Stimulated activated CD4-positive, alpha-beta T cell treated with anti-CD3 and anti-CD28 coated beads, Interleukin-4, amount 100 ng/mL, for 24 hours (primary cell): Measurements from ENCODE around the gene SNF8.

Experiments used
- DNase-seq: peaks from one replicate; pipeline ENCODE4 v3.0.0-alpha.2; 2020

Gene SNF8

DNA sequence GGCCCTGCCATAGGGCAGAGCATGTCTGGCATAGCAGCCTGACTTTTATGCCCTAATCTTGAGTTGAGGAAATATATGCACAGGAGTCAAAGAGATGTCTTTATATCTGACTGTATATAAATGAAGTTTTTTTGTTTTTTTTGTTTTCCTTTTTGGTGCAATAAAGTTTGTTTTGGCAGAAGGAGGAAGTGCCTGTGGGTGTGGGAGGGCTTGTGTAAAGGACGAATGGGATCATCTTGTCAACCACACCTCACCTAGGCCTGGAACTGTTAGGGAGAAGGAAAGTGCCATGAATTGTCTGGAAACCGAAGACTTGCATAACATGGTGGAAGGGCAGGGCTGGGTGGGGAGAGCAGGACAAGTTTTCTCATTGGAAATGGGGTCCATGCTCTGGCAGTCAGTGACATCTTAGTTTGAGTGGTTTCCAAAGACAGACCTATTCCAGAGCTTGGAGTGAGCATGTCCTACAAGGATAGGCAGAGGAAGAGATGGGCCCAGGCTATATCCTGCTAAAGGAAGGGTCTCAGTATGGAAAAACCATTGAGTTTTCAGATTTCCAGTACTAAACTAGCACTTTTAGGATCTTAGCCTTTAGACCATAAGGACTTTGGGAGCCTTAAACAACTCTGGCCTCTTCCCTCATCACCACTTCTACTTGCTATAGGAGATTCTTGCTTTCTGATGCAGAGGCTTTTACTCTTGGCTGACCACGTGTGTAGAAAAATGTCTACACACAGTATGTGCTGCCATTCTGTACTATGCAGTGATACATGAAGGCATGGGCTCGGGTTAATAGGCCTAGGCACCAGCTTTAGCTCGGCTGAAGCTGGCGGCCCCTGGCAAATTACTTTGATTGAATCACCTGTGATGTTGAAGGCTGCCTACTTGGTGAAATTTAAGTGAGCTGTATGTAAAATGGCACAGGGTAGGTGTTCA is 15.5 kb downstream of the SNF8 start:
- no peak for DNase-seq

DNA sequence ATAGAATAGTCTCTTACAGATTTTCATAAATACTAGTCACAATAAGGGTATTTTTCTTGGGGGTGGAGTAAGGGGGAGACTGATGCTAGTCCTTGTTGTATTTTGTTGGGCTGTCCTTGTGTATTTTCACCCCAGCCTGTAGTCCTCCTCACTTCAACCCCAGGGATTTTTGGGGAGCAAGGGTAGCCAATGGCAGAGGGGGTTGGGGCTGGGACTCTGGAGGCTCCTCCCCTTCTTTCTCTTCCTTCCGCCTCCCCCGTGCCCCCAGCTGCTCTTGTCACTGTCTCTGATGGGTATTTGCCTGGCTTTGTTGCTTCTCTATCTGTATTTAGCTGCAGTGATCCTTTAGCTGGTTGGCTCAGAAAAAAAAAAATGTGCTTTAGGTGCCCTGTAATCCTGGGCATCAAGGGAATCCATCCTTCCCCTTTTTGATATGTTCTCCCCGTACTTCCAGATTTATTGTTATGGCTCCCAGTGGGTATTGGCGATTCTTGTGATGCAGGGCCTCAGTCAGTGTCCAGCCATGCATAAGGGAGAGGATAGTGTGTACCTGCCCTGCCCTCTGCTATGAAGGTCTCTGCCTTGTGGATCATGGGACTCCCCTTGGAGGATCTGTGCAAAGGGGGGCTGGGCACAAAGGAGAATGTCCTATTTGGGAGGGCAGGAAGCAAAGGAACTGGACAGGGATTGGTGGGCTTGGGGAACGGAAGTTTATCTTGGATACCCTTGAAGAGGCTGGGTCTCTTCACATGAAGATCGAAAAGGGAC is 16.5 kb downstream of the SNF8 start:
- DNase-seq: no peak

DNA sequence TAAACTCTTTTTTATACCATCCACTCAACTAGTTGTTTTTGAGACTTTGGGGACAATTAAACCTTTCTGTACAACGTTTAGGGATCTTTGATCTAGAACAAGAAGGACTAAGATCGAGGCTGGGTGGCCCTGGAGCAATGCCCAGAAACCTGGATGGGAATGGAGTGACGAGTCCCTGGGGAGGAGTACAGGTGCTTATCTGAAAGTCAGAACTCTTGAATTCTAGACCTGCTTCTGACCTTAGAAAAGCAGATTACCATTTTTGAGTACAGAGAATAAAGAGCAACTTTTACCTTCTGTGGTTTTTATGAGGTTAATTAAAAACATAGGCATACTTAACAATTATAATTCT is 18.7 kb downstream of the SNF8 start:
- no peak for DNase-seq

DNA sequence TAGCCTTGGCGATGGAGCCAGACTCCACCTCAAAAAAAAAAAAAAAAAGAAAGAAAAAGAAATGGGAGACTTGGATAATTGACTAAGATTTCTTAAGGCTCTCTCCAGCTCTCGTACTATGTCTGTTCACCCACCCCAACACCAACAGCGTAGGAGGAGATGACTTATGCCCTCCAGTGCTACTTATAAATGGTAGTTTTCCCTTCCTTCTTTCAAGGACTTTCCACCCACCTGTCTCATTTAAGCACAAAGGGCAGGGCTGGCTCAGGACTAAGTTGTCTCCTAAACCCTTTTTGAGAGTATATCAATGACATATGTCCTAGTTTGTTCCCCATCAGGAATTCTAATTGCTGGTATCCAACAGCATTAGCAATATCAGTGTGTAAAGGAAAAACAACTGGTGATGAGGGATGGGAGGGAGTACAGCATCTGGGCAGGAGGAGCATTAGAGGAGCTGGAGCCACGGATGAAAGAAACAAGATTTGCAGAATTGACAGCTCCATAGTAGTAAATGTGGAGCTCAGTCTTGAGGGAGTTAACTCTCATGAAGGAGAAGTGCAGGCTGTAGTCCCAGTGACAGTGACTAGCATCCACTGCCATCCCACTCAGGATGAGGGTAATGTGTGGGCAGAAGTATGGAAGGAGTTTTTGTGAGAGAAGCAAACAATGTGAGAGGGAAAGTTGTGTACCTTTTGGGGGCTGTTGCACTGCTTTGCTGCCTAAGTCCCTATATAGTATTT is 19.2 kb downstream of the SNF8 start:
- no peak for DNase-seq

DNA sequence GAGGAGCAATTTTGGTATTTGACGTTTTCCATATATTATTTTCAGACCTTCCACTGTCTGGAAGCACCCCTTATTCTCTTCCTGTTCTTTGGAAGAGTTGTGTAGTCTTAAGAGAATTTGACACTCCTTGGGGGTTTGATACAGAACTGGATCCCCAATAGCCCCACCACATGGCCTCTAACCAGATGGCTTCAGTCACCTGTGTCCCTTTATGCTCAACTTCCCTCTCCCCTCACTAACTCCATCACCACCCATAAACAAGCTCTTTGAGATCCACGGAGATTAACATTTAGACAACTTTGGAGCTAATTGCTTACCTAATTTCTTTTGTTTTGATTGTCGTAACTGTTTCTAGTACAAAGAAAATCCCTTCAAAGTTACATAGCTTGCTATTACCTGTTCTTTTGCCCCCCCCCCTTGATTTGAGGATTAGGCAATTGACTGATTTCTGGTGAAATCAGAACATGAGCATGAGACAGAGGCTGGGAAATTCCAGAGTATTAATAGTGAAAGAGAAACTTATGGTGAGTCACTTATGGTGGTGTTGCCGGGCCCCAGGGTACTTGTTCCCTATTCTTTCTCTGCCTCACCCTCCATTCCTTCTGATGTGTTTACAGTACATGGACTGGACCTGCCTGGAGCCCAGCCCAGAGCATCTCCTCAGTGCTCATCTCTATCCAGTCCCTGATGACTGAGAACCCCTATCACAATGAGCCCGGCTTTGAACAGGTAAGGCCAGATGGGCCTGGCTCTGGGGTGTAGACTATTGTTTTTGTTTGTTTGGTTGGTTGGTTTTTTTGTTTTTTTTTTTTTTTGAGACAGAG is 29.0 kb downstream of the SNF8 start:
- peak; percentile 69 for DNase-seq

DNA sequence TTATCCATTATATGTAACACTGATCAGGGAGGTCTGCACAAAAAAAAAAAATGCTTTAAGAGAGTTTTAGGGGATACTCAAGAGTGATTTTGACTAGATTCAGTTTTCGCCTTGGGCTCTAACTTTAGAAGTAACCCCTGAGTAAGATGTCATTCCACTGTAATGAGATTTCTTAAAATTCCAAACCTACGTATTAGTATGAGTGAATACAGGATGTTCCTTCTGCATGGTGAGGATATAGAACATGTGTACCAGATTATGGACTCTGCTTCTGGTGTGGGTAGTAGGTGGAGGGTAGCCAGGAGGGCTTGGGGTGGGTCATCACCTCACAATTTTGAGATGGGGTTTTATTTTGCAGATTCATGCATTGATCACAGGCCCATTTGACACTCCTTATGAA is 32.2 kb downstream of the SNF8 start:
- no peak for DNase-seq

DNA sequence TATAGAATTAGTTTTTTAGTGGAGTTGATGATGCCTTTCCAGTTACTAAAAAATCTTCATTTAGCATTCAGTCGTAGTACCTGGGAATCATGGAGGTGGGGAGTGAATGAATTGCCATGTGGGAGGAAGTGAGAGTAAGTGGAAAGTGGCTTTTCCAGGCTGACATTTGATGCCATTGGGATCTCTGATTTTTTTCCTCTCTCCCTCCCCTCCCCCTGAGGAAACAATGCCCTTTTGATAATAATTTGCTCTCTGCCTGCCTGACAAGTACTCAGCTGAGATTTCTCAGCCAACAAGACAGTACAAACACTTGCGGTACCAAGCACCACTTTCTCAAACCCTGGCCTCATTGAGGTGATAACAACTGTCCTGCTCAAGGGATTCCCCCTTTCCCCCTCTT is 34.3 kb downstream of the SNF8 start:
- no peak for DNase-seq

DNA sequence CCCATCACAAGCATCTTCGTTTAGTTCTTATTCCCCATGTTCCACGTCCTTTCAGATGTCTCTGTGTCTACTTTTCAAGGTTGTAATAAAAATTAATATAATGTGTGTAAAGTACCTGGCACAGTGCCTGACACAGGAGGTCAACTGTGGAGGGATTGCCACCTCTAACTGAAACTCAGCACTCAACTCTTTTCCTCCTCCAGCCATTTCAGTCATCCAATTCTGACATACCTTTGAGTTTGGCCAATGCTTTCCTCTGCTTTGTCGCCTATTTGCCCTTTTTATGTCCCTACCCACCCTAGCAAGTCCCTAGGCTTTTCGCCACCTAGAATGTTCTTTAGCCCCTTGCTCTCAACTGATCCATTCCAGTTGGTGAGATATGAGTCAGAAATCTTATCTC is 34.9 kb downstream of the SNF8 start:
- DNase-seq: no peak

DNA sequence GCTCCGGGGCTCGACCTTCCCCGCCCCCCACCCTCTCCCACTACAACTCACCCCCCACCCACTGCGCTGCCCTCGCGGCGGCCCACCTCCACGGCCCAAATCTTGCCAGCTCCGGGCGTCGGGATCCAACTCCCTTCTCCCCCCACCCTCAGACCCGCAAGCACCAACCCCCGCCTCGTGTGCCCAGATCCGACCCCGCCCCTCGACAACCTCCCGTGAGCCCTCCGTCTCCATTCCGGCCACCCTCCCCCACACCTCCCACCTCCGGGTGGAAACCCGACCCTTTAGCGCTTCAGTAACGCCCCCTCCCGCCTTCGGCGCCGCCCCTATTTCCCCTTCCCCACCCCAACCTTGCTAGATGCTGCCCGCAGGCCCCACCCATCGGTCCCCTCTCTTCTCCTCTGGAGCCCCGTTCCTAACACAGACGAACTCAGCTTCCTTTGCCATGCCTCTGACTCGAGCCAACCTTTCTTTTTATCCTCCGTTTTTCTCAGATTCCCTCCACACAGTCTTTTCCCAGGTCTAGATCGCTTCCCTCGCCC is 35.7 kb downstream of the SNF8 start:
- DNase-seq: peak; percentile 88

DNA sequence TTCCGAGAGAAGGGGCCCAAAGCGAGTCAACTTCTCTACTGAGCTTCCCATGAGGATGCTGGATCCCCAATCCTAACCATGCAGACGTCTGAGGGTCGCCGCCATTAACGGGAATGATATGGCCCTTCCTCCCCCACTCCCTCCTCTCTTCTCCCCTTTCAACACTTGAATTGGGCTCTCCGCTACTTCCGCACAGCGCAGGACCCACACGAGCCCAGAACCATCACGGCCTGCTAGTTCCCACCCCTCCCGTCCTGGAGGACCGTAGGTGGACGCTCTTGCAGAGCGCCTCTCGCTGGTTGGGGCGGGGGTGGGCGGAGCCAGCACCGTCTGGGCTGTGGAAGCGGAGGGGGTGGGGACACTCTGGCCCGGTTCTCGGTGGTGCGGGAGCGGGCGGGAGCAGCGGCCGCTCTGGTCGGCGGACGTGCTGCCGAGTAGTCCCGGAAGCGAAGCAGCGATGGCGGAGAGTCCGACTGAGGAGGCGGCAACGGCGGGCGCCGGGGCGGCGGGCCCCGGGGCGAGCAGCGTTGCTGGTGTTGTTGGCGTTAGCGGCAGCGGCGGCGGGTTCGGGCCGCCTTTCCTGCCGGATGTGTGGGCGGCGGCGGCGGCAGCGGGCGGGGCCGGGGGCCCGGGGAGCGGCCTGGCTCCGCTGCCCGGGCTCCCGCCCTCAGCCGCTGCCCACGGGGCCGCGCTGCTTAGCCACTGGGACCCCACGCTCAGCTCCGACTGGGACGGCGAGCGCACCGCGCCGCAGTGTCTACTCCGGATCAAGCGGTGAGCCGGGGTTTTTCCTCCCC is 36.4 kb downstream of the SNF8 start, which contains the start of gene UBE2Z:
Gene UBE2Z, plus strand, starts transcription at position 361 of the 797 bp plus-strand sequence. Its CDS starts 97 bp downstream, at position 458.
- peak; percentile 91 for DNase-seq

DNA sequence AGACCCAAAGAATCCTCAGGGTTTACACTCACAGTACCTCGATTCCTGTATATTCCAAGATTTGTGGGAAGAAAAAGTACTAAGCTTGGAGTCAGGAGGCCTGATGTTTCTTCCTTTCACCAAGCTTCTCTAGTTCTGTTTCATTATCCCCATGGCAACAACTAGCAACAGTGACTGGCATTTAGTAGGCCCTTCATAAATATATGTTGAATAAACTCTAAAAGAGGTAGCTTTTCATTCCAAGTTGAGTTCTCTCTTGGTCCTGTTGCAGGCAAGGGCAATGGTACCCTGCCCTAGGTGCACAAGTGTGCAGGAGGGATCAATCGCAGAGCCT is 37.0 kb downstream of the SNF8 start:
- no peak for DNase-seq

DNA sequence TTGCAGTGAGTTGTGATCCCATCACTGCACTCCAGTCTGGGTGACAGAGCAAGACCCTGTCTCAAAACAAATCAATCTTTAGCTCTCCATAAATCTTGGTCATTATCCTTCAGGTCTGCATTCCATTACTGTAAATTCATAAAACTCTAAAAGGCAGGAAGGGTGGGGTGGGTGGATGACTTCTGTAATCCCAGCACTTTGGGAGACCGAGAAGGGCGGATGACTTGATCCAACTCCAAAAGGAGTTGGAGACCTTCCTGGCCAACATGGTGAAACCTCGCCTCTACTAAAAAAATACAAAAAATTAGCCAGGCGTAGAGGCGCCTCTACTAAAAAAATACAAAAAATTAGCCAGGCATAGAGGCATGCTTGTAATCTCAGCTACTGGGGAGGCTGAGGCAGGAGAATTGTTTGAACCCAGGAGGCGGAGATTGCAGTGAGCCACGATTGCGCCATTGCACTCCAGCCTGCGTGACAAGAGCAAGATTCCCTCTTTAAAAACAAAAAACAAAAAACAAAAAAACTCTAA is 38.6 kb downstream of the SNF8 start:
- no peak for DNase-seq

DNA sequence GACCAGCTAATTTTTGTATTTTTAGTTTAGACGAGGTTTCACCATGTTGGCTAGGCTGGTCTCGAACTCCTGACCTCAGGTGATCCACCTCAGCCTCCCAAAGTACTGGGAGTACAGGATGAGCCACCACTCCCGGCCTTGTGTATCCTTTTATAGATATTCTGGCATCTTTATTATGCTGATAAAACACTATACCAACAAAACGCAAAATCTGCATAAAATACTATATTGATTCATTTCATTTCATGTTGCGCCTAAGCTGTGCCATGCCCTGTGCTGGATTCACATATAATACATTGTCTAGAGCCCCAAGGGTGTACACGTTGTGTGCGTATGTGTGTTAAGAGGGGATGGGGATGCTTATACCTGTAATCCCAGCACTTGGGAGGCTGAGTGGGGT is 40.2 kb downstream of the SNF8 start:
- no peak for DNase-seq

DNA sequence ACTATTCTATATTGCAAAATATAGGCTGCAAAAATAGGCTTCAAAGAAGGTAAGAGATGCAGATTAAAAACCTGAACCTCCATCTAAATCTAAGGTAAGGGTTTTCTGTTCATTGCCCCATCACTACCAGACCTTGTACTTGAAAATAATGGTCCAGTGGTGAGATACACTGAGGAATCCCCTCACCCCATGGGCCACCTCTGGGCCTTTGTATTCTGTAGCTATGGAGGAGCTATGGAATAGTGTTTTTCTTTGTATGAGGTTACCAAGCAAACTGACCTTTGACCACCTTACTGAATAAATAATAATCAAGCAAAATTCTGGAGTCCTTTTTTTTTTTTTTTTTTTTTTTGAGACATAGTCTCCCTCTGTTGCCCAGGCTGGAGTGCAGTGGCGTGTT is 41.2 kb downstream of the SNF8 start:
- DNase-seq: no peak

DNA sequence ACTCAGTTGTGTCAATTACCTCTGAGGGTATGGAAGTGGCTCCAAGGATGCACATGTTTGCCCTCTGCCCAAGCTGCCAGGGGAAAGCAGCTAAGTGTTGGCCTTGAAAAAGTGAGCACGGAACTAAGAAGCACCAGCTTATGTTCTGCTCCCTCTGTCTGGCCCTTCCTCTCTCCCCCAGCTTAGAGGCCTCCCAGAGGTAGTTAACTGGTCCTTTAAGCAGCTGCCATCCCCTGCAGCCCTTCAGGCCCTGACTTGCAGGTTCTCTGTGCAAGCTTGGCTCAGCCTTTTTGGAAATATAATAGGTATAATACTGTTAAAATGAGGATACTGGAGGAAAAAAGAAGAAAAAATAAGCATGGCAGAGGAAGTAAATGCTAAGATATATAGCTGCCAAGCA is 43.4 kb downstream of the SNF8 start:
- no peak for DNase-seq

DNA sequence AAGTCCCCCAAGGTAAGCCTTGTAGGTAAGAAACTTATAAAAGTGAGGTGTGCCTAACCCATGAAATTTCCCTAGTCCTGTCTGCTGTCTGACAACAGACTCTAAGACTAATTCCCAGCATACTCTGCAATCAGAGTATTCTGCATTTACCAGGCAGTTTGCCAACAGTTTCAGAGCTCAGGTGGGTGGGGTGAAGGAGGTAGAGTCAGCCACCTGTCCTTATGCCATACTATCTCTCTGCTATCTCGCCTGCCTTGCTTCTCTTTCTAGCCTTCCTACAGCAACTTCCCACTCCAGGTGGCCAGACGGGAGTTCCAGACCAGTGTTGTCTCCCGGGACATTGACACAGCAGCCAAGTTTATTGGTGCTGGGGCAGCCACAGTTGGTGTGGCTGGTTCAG is 49.8 kb downstream of the SNF8 start:
- DNase-seq: no peak

DNA sequence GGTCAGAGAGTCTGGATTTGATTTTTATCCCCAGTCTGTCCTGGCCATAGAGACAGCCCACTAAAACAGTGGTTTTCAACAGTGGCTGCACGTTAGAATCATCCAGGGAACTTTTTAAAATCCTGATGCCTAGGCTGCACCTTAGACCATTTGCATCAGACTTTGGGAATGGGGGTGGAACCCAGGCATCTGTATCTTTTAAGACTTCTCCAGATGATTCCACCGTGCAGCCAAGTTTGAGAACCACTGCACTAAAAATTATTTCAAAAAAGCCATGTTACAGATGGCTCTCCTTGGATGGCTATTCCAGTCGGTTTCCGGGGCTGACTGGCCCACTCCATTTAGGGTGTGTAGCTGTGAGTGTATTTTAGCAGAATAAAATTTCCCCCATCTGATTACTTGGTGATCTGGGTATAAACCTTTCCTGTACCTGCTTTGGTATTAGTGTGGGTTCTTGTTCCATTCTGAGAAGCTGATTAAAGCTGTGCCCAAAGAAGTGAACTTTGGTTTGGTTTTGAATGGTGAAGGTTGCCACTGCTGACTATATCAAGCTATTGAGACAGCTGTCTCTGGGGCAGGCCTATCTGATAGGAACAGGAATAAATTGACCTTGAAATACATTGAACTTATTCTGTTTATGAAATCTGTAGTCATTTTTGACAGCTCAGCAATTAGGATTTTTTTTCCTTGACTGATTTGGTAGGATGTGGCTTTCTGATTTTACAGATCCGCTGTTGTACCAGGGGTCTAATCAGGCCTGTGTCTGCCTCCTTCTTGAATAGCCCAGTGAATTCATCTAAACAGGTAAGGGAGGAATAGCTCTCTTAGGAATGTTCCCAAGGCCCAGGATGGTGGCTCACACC is 50.8 kb downstream of the SNF8 start:
- no peak for DNase-seq

DNA sequence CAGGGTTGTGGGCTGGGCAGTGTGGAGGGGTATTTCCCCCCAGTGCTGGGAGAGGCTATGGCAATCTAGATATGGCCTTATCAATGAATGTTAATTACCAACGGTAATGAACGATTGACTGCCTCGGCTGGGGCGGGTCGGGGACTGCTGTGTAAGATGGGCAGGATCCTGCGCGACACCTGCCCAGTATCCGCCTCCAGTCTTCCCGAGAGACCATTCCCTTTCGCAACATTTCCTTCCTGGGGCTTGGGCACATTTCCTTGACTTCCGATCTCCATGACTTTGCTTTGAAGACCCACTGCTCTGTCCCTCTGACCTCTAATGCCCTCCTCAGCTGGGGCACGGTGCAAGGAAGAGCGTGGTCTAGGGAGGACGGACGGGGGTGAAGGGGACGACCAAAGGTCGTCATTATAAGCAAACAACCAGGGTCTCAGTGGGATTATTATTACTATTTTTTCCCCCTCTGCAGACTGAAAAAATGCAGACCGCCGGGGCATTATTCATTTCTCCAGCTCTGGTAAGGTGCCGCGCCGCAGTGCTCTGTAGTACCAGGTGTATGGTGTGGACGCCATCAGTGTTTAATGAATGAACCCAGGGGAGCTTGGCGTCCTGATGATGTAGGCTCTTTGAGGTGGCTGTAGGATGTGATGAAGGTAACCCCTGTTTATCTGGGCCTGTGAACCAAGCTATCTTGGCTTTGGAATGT is 51.5 kb downstream of the SNF8 start:
- no peak for DNase-seq

DNA sequence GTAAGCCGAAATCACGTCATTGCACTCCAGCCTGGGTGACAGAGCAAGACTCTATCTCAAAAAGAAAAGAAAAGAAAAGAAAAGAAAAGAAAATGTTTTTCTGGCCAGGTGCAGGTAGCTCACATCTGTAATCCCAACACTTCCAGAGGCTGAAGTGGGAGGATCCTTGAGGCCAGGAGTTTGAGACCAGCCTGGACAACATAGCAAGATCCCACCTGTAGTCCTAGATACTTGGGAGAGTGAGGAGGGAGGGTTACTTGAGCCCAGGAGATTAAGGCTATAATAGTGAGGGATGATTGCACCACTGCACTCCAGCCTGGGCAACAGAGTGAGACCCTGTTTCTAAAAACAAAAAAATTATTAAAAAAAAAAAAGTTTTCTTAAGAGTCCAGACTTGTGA is 54.6 kb downstream of the SNF8 start:
- no peak for DNase-seq

DNA sequence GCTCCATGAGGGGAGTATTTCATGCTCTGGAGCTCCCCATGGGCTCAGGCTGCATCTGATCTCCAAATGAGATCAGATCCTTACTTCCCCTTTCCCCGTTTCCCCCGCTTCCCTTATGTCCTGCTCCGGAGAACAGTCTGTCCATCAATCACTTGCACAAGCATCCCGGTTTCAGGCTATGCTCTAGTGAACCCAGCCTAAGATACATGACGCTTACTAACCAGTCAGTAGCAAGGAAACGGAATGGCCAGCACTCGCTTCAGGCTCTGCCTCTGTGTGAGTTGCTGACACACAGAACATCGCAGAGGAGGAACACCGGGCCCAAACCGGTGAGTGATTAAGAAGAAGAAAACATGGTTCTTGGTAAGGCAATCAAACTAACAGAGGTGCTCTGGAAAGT is 61.5 kb downstream of the SNF8 start:
- DNase-seq: no peak
